ENCODE results near the gene TRIM56. TPM values are rescaled to one million over a fixed set of nuclear protein-coding genes. Genes with fewer than 3 reads are reported as not detected.
"Not testable (repeated sequence)": the region's sequence is repeated elsewhere in the genome, so short reads cannot be mapped to it uniquely, and the experiment has no call there.

The TRIM56 gene
- total RNA-seq, 1 donor from 2014 or later = 17.0 TPM

GRCh38 chr7:101075646-101076045, 9.6 kb upstream of the TRIM56 start:
- Histone ChIP-seq H3K27me3 (ENCODE audit: low read depth) (peaks cover 13% of the 10 kb centered on the region), H3K36me3 (no peaks in the 10 kb centered on the region), H3K27ac (replicated peaks) (no peak overlapping the region), H3K9me3 (replicated peaks) (no peaks in the 10 kb centered on the region), H3K4me1 (no peaks in the 10 kb centered on the region), H3K4me3 (no peak overlapping the region)
- intact Hi-C loops (cut with micrococcal nuclease) = no loop called here
- TF ChIP-seq CTCF (IDR thresholded peaks at IDR 0.05; ENCODE audit: borderline replicate concordance) = no peak
- DNase-seq = no peak

- H3K9me3 ChIP-seq (replicated peaks); H3K27ac ChIP-seq (replicated peaks); H3K4me1 ChIP-seq; intact Hi-C loops (cut with micrococcal nuclease); H3K4me3 ChIP-seq; DNase-seq; H3K36me3 ChIP-seq: not testable (repeated sequence)
- peaks cover 13% of the 10 kb centered on the region for H3K27me3 ChIP-seq (ENCODE audit: low read depth)
These were observed 9.1 kb upstream of the TRIM56 start for GRCh38 chr7:101076183-101076582.

- intact Hi-C loops (cut with micrococcal nuclease) = no loop called here
- Histone ChIP-seq H3K27ac (replicated peaks) (no peak overlapping the region), H3K9me3 (replicated peaks) (no peaks in the 10 kb centered on the region), H3K36me3 (no peaks in the 10 kb centered on the region), H3K4me1 (no peaks in the 10 kb centered on the region), H3K4me3 (no peak overlapping the region), H3K27me3 (ENCODE audit: low read depth) (peaks cover 5% of the 10 kb centered on the region)
- peak; percentile 63 for DNase-seq
- TF ChIP-seq CTCF (IDR thresholded peaks at IDR 0.05; ENCODE audit: borderline replicate concordance) = peak; percentile 84
These were observed 7.8 kb upstream of the TRIM56 start for GRCh38 chr7:101077303-101078086.

GRCh38 chr7:101081432-101081831, 3.8 kb upstream of the TRIM56 start:
- Histone ChIP-seq H3K36me3 (no peaks in the 10 kb centered on the region), H3K27ac (replicated peaks) (no peak overlapping the region), H3K27me3 (ENCODE audit: low read depth) (no peaks in the 10 kb centered on the region), H3K9me3 (replicated peaks) (no peaks in the 10 kb centered on the region), H3K4me1 (peaks cover 16% of the 10 kb centered on the region), H3K4me3 (no peak overlapping the region)
- DNase-seq = no peak
- TF ChIP-seq CTCF (IDR thresholded peaks at IDR 0.05; ENCODE audit: borderline replicate concordance) = no peak
- intact Hi-C loops (cut with micrococcal nuclease) = no loop called here

- Histone ChIP-seq H3K36me3 (peaks cover 26% of the 10 kb centered on the region), H3K27me3 (ENCODE audit: low read depth) (no peaks in the 10 kb centered on the region), H3K9me3 (replicated peaks) (no peaks in the 10 kb centered on the region), H3K27ac (replicated peaks) (peak overlapping the region; percentile 97), H3K4me3 (peak overlapping the region; percentile 92), H3K4me1 (peaks cover 50% of the 10 kb centered on the region)
- no peak for DNase-seq
- intact Hi-C loops (cut with micrococcal nuclease) = no loop called here
- no peak for TF ChIP-seq CTCF (IDR thresholded peaks at IDR 0.05; ENCODE audit: borderline replicate concordance)
These were observed 468 bp upstream of the TRIM56 start for GRCh38 chr7:101084865-101085161.

GRCh38 chr7:101087334-101088068, 2.2 kb downstream of the TRIM56 start:
- Histone ChIP-seq H3K27me3 (ENCODE audit: low read depth) (no peaks in the 10 kb centered on the region), H3K36me3 (peaks cover 40% of the 10 kb centered on the region), H3K27ac (replicated peaks) (peak overlapping the region; percentile 97), H3K4me3 (no peak overlapping the region), H3K4me1 (peaks cover 50% of the 10 kb centered on the region), H3K9me3 (replicated peaks) (no peaks in the 10 kb centered on the region)
- TF ChIP-seq CTCF (IDR thresholded peaks at IDR 0.05; ENCODE audit: borderline replicate concordance) = no peak
- intact Hi-C loops (cut with micrococcal nuclease) = no loop called here
- no peak for DNase-seq
